CD4-positive, alpha-beta T cell treated with Interleukin-2 at 100 ng/mL for 4 hours (primary cell): ENCODE results near the gene ESF1.
A peak's percentile ranks its signal among the peaks of the same experiment; 100 is the strongest.
"Not testable (repeated sequence)": the region's sequence is repeated elsewhere in the genome, so short reads cannot be mapped to it uniquely, and the experiment has no call there.

ENCODE experiments used
- DNase-seq: peaks from one replicate; pipeline ENCODE4 v3.0.0-alpha.2; 2020; ENCODE audit warnings: low spot score

ESF1 gene

DNA sequence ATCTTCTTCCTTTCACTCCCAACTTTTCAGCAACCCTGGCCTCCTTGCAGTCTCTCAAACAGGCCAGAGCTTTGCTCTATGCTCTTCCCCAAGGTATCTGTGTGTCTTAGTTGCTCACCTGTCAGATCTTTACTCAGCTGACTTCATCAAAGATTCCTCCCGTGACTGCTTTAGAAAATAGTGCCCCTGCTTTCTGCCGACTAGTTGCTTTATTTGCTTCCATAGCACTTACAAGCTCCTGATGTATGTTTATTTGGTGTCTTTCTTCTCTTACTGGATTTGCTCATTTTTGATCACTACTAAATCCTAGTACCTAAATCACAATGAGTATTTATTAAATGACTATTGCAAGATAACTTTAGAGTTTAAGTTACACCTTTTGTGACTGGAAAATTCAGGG is 6.0 kb upstream of the ESF1 start:
- DNase-seq = no peak

GRCh38 chr20:13788167-13788834 is 3.6 kb upstream of the ESF1 start:
- peak; percentile 48 for DNase-seq

- DNase-seq = no peak
Observed at GRCh38 chr20:13786143-13786828, 1.6 kb upstream of the ESF1 start.

DNA sequence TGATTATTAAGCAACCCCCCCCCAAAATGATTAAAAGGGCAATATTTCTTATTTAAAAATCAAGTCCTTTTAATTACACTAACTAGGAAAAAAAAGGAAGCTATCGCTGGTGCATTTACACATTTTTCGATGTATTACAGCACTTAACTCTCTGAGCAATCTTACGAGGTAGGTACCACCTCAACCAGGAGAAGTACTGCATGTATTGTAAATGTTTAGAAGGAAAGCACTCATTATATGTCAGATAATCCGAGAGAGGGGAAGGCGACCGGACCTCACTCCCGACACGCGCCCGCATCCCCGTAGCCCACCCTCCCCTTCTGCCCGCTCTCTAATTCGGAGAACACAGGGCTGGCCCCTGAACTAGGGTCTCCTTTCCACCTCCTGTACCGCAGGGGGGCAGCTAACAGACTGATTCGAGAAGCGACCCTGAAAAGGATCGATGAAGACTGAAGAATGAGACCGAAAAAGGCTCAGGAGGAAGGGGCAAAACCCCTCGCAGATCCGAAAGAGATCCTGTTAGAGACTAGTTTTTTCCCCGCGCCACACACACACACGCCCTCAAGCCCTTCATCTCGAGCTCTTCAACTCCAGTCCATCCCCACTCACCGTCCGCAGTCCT is 337 bp downstream of the ESF1 start:
- no peak for DNase-seq

DNA sequence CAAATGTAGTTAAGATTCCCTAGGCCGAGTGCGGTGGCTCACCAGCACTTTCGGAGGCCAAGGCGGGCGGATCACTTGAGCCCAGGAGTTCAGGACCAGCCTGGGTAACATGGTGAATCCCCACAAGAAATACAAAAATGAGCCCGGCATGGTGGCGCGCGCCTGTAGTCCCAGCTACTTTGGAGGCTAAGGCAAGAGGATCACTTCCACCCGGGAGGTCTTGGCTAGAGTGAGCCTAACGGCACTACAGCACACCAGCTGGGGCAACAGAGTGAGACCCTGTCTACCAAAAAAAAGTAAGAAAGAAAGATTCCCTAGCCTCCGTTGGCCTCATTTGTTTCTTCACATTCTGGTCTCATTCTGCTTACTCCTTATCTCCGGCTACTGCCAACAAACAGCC is 1.2 kb downstream of the ESF1 start:
- DNase-seq = no peak

GRCh38 chr20:13778827-13779226 is 5.9 kb downstream of the ESF1 start:
- DNase-seq = no peak

DNA sequence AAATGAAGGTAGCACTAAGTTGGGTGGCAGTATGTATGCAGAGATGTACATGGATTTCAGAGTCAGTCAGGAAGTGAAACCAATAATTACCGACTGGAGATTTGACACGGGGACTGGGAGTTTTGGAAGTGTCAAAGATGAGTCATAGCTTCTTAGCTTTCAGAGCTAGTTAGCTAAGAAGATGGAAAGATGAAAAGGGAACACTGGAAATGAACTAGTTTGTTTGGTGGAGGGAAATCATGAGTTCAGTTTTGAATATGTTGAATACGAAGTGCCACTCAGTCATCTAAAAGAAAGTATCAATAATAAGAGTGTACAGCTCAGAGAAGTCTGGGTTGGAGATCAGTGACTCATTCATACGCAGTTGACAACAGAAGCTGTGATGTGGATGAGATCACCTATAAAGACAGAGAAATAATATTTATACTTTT is 7.5 kb downstream of the ESF1 start:
- DNase-seq = peak; percentile 17

- DNase-seq = no peak
Observed at GRCh38 chr20:13775867-13776266, 8.9 kb downstream of the ESF1 start.

DNA sequence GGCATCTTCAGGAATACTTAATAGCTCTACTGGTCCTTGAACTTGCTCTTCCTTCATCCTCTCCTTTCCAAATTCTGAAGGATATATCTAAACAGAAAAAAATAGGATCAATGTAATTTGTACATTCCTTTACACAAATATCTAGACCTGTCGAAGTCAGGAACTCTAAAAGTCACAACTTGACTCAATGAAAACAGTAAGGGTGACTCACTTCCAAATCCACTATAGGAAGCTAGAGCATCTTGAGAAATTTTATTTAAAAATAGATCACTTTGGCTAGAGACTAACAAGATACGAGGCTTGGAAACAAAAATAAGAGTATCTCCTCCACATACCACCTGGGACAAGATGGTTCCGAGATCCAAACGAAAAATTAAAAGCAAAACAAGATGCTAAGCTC is 12.2 kb downstream of the ESF1 start:
- no peak for DNase-seq

- DNase-seq = peak; percentile 27
Observed at GRCh38 chr20:13771853-13772453, 12.8 kb downstream of the ESF1 start.

DNA sequence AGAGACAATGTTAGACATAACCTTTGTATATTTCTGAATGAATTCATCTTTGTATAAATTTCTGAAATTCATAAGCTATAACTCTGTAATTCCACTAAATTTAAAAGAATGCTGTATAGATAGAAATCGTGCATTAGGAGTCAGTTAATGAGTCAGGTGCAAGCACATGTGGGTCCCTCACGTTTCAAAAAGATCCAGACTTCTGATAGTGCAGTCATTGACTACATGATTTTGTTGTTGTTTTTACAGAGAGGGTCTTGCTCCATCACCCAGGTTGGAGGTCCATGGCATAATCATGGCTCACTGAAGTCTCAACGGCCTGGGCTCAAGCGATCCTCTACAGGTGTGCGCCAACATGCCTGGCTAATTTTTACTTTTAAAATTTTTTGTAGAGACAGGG is 14.6 kb downstream of the ESF1 start:
- no peak for DNase-seq

- DNase-seq = no peak
Observed at GRCh38 chr20:13765868-13766416, 18.8 kb downstream of the ESF1 start.

- DNase-seq = no peak
Observed at GRCh38 chr20:13765299-13765698, 19.4 kb downstream of the ESF1 start.

DNA sequence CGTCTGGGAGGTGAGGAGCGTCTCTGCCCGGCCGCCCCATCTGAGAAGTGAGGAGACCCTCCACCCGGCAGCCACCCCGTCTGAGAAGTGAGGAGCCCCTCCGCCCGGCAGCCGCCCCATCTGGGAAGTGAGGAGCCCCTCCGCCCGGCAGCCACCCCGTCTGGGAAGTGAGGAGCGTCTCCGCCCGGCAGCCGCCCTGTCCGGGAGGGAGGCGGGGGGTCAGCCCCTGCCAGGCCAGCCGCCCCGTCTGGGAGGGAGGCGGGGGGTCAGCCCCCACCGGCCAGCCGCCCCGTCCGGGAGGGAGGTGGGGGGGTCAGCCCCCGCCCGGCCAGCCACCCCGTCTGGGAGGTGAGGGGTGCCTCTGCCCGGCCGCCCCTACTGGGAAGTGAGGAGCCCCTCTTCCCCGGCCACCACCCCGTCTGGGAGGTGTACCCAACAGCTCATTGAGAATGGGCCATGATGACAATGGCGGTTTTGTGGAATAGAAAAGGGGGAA is 24.2 kb downstream of the ESF1 start:
- not testable (repeated sequence) for DNase-seq

GRCh38 chr20:13758884-13759283 is 25.8 kb downstream of the ESF1 start:
- no peak for DNase-seq

DNA sequence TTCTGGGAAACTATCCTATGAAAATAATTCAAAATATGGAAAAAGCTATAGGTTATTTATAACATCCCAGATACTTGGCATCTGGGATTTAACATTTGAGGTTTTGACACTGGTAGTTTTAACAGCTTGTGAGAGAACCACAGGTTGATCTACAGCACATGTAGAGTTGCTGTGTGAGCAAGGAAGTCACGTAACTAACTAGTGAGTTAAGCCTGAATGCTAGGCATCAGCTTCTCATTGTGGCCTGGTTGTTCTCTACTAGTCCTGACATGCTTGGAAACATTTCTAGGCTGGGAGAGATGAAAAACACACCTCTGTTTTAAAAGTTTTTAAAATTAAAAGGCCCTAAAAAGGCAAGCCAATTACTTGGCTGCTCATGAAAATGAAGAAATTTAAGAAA is 28.2 kb downstream of the ESF1 start:
- no peak for DNase-seq

- no peak for DNase-seq
Observed at GRCh38 chr20:13755809-13756208, 28.9 kb downstream of the ESF1 start.

GRCh38 chr20:13753436-13754036 is 31.2 kb downstream of the ESF1 start:
- no peak for DNase-seq

DNA sequence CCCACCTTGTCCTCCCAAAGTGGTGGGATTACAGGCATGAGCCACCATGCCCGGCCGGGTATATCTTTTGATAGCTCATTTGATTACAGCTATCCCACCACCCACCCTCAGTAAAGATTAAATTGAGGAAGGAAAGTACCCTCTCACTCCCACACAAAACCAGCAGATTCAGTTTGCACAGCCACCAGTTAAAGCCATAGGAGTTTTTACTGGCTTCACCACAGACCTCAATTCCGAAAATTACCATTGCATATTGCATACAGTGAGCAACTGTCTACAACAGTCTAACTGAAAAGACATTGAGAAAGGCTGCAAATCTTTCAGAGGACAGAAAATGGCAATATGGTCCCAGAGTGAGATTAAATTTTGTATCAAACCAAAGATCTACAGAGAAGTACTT is 34.9 kb downstream of the ESF1 start:
- DNase-seq = no peak

- no peak for DNase-seq
Observed at GRCh38 chr20:13745784-13746183, 38.9 kb downstream of the ESF1 start.

DNA sequence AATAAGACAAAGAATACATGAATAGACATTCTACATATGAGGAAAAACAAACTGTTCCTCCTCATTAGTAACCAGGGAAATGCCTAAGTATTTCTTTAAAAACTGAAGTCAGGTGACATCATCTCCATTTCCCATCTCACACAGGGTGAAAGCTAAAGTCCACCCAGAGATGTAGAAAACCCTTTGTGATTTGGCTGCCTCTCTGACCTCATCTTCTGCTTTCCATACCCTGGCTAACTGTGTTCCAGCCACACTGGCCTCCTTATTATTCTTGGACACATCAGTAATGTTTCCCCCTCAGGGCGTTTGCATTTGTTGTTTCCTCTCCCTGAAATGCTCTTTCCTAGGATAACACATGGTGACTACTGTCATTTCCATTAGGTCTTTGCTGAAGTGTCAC is 40.4 kb downstream of the ESF1 start:
- DNase-seq = no peak

DNA sequence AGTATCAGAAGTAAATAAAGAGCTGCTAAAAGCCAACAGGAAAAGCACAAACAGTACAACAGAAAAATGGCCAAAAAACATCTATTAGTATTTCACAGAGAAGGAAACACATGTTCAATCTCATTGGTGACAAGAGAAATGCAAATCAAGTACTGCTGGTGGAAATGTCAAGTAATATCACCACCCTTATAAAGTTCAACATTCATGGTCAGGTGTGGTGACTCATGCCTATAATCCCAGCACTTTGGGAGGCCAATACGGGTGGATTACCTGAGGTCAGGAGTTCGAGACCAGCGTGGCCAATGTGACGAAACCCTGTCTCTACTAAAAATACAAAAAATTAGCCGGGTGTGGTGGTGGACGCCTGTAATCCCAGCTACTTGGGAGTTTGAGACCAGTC is 42.8 kb downstream of the ESF1 start:
- DNase-seq = no peak
